GM08714 (cell line): ENCODE measurements around the gene WFIKKN1.

Experiments used
- H3K4me3 ChIP-seq: fragments of 200-500 bp; sonication (Bioruptor generic); 2 replicates; pipeline ENCODE4 v1.5.1; 2014; ENCODE audit warnings: mild to moderate bottlenecking, low read length, inconsistent platforms
- ZNF274 ChIP-seq: IDR thresholded peaks from 2 replicates; pipeline ENCODE4 v1.6.1; 2012; ENCODE audit warnings: mild to moderate bottlenecking, low read depth, low read length

WFIKKN1 gene

DNA sequence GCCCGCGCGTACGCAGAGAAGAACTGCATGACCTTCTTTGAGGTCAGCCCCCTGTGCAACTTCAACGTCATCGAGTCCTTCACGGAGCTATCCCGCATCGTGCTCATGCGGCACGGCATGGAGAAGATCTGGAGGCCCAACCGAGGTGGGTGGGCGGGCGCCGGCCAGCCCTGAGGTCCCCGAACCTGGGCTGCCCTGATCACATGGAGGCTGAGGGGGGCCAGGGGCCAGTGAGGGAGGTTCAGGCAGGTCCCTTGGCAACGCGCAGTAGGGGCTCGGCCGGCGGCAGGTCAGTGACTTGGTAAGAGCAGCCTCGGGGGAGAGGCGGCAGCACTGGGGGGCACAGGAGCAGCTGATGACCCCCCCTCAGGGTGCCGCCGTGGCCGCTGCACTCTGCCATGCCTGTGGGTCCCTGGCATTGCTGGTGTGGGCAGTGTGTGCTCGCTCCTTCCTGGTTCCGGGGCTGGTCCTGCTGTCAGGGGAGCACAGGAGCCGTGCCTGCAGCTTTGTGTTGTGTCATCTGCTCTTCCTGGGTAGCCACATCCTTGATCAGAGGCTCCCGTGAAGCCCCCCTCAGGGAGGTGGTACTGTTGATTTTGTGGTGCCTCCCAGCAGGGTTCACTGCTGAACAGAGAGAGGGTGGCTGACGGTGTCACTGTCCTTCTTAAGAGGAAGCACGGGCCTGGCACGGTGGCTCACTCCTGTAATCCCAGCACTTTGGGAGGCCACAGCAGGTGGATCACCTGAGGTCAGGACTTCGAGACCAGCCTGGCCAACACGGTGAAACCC is 4.6 kb upstream of the WFIKKN1 start:
- no peak overlapping the region for H3K4me3 ChIP-seq
- no peak for TF ChIP-seq ZNF274

DNA sequence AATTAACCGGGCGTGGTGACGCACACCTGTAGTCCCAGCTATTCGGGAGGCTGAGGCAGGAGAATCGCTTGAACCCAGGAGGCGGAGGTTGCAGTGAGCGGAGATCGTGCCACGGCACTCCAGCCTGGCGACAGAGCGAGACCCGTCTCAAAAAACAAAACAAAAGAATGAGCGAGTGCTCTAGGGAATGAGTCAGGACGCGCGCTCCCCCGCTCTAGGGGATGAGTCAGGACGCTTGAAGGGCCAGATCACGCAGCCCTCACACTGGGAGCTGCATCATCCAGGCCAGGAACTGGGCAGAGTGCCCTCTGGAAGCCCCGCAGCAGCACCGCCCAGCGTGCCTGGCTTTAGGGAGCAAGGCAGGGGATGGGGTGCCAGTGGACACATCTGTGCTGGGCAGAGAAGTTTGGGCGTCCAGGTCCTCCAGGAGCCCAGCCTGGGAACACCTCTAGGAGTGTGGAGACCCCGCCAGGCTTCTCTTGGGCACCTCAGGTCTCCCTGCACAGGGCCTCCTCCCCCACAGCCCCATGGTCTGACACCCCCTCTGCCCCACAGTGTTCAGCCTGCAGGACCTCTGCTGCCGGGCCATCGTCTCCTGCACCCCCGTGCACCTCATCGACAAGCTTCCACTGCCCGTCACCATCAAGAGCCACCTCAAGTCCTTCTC is 3.9 kb upstream of the WFIKKN1 start:
- no peak for TF ChIP-seq ZNF274

DNA sequence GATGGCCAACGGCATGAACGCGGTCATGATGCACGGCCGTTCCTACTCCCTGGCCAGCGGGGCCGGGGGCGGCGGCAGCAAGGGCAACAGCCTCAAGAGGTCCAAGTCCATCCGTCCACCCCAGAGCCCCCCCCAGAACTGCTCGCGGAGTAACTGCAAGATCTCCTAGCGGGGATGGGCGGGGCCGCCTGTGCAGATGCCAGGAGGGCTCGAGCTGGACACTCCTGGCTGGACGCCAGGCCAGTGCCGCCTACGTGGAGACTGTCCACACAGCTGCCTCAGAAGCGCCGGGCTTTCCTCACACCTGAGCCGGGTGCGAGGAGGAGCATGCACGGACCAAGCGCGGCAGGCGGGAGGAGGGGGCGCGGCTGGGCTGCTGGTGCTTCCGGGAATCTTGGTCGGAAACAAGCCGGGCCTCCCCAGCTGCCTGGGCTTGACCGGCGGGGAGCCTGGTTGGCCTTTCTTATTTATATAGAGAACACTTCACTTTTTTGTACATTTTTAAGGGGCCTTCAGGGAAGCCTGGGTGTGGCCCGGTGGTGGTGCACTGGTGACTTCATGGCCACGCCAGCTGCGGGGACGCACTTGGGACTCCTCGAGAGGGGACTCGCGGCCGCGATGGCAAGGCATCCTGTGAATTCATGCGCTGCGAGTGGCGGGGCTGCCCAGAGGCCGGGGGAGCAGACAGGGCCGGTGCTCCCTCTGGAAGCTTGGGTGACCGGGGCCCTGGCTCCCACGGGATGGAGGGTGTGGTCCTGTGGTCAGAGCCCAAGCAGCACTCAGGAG is 3.1 kb upstream of the WFIKKN1 start:
- no peak for TF ChIP-seq ZNF274
- no peak overlapping the region for H3K4me3 ChIP-seq

More for the DNA sequence above, 3.9 kb upstream of the WFIKKN1 start:
- H3K4me3 ChIP-seq = no peak overlapping the region

DNA sequence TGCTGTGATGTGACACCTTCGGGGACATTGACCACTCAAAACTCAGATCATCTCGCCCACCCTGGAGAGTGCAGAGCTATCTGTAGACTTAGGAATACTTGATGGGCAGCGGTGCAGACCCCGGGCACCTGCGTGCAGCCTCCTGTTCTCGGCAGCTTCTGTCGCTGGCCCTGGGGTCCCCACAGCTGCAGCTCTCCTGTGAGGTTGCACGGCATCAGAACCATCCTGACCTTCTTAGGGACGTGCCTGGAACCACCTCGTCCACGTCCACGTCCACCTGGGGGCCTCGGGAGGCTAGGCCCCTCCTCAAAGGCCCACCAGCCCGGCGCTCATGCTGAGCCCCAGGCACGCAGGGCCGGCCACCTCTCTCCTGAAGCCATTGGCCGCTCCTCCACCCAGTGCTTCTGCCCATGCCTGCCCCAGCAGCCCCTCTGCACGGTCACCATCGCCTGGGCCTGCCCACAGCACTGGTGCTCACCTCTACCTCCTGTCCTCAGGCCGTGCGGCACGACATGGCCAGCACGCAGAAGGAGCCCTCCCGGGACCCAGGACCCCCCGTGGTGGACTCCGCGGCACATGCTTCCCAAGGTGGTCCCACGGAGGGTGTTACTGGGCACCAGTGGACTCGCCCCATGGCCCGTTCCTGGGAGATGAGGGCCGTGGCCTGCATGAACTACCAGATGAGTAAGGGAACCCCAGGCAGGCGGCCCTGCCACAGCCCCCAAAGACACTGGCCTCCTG is 2.3 kb upstream of the WFIKKN1 start:
- H3K4me3 ChIP-seq = no peak overlapping the region
- no peak for TF ChIP-seq ZNF274

DNA sequence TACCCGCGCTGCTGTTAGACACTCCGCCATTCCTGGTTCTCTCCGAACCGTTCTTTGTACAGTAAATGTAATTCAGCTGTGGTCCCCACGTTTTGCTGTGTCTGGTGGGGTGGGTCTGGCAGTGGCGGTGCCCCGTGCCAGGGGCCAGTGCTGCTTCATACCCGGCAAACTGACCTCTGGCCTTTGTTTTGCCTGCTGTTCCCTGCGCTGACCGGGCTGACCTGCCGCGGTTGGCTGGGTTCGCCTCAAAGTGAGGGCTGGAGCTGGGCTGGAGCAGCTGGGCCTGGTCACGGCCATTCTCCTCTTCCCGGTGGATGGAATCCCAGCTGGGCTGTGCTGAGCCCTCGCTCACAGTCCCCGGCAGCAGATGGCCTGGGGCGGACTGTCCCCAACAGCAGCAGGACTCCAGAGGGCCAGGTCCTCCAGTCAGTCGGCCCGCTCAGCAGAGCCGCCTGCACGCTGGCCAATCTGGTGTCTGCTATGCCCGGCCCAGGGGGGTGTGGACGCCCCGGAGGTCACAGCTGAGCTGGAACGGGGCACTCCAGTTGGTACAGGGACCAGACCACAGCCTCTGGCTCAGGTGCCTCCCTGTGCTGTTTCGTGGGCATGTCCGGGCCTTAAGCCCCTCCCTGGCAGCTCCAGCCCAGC is 1.5 kb upstream of the WFIKKN1 start:
- H3K4me3 ChIP-seq = no peak overlapping the region
- no peak for TF ChIP-seq ZNF274

DNA sequence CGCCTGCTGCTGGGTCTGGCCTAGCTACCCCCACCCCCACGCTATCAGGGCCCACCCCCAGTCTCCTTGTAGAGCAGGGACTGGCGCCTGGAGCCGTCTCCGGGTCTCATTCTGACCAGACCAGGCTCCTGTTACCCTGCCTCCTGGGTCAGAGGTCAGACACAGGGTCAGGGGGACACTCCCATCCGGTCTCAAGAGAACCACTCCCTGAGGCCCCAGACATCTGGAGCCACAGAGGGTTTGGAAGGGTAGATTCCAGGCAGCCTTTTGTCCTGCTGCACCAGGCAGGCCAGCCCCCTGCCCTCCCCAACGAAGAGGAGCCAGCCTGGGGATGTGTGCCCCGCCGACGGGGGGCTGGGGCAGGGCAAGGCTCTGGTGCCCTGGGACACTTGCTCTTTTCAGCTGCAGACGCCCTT is 944 bp upstream of the WFIKKN1 start:
- no peak overlapping the region for H3K4me3 ChIP-seq
- TF ChIP-seq ZNF274 = no peak

DNA sequence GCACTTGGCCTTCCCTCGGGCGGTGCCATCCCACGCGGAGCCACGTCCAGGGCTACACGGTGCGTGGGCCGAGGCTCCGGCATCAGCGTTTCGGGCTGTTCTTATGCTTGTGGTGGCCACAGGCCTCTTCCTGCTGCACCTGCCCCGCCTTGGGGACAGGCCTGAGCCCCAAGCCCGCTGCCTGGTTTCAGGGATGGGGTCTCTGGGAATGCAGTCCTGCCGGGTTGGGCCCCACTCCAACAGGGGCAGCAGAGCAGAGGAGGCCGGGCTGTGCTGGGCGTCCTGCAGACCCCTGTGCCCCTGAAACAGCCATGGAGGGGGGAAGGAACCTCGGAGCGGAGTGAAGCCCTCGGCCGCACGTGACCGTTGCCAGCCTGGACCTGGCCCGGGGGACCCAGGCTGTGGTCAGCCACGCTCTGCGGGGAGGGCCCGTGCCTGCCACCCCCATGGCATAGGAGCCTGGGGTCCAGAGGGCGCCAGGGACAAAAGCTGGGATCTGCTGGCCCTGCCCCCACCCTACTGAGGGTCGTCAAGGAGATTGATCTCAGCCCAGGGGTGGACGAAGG is 453 bp upstream of the WFIKKN1 start:
- H3K4me3 ChIP-seq = no peak overlapping the region
- no peak for TF ChIP-seq ZNF274

DNA sequence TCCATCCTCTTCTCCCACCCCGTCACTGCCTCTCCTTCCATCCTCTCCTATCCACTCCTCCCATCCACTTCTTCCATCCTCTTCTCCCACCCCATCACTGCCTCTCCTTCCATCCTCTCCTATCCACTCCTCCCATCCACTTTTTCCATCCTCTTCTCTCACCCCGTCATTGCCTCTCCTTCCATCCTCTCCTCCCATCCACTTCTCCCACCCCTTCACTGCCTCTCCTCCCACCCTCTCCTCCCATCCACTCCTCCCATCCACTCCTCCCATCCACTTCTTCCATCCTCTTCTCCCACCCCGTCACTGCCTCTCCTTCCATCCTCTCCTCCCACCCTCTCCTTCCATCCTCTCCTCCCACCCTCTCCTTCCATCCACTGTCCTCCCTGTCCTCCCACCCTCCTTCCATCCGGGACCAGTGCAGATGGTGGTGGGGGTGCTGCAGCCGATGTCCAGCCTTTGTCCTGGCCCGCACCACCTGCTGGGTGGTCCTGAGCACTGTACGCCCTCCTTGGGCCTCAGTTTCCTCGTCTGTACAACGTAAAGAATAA is 1.1 kb downstream of the WFIKKN1 start:
- no peak for TF ChIP-seq ZNF274
- H3K4me3 ChIP-seq = no peak overlapping the region

DNA sequence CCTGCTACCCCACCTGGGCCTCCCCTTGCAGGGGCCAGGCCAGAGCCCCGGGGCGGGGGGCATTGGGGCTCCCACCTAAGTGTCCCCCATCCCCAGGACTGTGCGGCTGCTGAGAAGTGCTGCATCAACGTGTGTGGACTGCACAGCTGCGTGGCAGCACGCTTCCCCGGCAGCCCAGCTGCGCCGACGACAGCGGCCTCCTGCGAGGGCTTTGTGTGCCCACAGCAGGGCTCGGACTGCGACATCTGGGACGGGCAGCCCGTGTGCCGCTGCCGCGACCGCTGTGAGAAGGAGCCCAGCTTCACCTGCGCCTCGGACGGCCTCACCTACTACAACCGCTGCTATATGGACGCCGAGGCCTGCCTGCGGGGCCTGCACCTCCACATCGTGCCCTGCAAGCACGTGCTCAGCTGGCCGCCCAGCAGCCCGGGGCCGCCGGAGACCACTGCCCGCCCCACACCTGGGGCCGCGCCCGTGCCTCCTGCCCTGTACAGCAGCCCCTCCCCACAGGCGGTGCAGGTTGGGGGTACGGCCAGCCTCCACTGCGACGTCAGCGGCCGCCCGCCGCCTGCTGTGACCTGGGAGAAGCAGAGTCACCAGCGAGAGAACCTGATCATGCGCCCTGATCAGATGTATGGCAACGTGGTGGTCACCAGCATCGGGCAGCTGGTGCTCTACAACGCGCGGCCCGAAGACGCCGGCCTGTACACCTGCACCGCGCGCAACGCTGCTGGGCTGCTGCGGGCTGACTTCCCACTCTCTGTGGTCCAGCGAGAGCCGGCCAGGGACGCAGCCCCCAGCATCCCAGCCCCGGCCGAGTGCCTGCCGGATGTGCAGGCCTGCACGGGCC is 1.9 kb downstream of the WFIKKN1 start:
- TF ChIP-seq ZNF274 = no peak
- no peak overlapping the region for H3K4me3 ChIP-seq

DNA sequence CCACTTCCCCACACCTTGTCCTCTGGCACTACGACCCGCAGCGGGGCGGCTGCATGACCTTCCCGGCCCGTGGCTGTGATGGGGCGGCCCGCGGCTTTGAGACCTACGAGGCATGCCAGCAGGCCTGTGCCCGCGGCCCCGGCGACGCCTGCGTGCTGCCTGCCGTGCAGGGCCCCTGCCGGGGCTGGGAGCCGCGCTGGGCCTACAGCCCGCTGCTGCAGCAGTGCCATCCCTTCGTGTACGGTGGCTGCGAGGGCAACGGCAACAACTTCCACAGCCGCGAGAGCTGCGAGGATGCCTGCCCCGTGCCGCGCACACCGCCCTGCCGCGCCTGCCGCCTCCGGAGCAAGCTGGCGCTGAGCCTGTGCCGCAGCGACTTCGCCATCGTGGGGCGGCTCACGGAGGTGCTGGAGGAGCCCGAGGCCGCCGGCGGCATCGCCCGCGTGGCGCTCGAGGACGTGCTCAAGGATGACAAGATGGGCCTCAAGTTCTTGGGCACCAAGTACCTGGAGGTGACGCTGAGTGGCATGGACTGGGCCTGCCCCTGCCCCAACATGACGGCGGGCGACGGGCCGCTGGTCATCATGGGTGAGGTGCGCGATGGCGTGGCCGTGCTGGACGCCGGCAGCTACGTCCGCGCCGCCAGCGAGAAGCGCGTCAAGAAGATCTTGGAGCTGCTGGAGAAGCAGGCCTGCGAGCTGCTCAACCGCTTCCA is 2.7 kb downstream of the WFIKKN1 start:
- H3K4me3 ChIP-seq = no peak overlapping the region
- no peak for TF ChIP-seq ZNF274

DNA sequence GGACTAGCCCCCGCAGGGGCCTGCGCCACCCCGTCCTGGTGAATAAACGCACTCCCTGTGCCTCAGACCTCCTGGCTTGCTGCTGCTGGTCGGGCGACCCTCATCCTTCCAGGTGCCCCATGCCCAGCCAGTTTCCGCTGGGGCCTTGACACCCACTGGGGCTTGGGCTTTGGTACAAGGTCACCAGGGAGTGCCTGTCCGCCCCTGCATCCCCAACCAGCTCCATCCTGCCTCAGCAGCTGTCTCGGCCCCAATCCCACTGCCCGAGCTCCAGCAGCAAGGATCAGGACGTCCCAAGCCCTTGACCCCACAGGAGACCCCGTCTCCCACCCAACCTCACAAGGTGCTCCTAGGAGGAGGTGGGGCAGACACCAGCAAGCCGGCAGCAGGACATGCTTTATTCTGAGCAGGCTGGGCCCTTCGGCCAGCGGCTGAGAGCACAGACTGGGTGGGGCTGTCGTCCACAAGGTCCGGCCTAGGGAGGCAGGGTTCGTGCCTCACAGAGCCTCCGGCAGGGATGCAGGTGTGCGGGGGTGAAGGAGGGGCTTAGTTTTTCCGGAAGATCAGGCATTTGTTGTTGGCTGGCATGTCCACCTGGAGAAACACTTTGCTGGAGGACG is 3.4 kb downstream of the WFIKKN1 start:
- TF ChIP-seq ZNF274 = no peak
- no peak overlapping the region for H3K4me3 ChIP-seq

DNA sequence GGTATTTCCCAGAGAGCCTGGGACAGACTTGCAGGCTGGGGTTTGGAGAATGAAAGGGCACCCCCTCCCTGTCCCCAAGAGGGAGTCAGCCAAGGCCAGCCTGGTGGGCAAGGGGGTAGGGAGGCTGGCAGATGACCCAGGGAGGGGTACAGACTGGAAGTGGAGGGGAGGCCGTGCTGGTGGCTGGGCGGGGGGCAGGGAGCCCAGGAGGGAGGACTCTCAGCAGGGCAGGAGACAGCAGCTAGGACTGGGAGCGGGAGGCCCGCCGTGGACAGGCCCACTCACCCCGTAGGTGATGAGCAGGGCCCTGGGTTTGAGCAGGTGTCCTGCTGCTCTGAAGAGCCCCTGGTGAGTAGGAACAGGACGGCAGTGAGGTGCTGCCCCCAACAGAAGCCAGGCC is 4.2 kb downstream of the WFIKKN1 start:
- no peak for TF ChIP-seq ZNF274
- peak overlapping the region; percentile 65; the same call in 1 of the 2 replicates for H3K4me3 ChIP-seq
